ENCODE results near the gene ACP7. TPM values are rescaled to one million over a fixed set of nuclear protein-coding genes. Genes with fewer than 3 reads are reported as not detected.
A peak's percentile ranks its signal among the peaks of the same experiment; 100 is the strongest.

The ACP7 gene
- total and polyA plus RNA-seq, 2 of the 8 experiments (the other 6 are each of a cell fraction or from before 2014, with no cell fraction given), result 0.27 to 0.50 TPM

- H3K79me2 ChIP-seq (ENCODE audit: control insufficient read depth in 1 of 2, insufficient read depth in 2 of 2, low read length in 2 of 2), result peaks cover 6 to 60% of the 10 kb centered on the region in 2 experiments
- TF ChIP-seq MAX (IDR thresholded peaks at IDR 0.05), result no peak
- no peak for TF ChIP-seq EZH2 (IDR thresholded peaks at IDR 0.05; ENCODE audit: low read depth, low read length, severe bottlenecking)
- TF ChIP-seq SP4 (IDR thresholded peaks at IDR 0.05; ENCODE audit: low read length), result no peak
- no peak for TF ChIP-seq TCF12 (IDR thresholded peaks at IDR 0.05; ENCODE audit: low read depth, low read length)
- TF ChIP-seq KDM1A (IDR thresholded peaks at IDR 0.05; ENCODE audit: borderline replicate concordance, low read length), result no peak
- no peak for TF ChIP-seq FOSL1 (IDR thresholded peaks at IDR 0.05; ENCODE audit: insufficient read depth, low read depth, low read length)
- TF ChIP-seq CTBP2 (IDR thresholded peaks at IDR 0.05; ENCODE audit: borderline replicate concordance, insufficient read depth, insufficient read length, low read length), result no peak
- TF ChIP-seq CHD1 (IDR thresholded peaks at IDR 0.05; ENCODE audit: low read depth, low read length), result no peak
- no peak for TF ChIP-seq JUND (IDR thresholded peaks at IDR 0.05; ENCODE audit: low read length)
Measured at GRCh38 chr19:39145180-39145953, 61.2 kb downstream of the ACP7 start.

More at GRCh38 chr19:39145180-39145953, 61.2 kb downstream of the ACP7 start:
- no peak overlapping the region for H4K91ac ChIP-seq (replicated peaks; ENCODE audit: insufficient read length, low read length)
- no peak overlapping the region for H2AK5ac ChIP-seq (ENCODE audit: low read depth, low read length)
- CTCF ChIA-PET (ENCODE audit: partially characterized antibody), result interaction anchor here (0.9 to 3.9 kb wide), 11 partner anchors 10 to 60 kb away, joined by 3 to 22 read pairs (median 4); no protein-coding TSS in a partner anchor
- POLR2A ChIA-PET (ENCODE audit: partially characterized antibody), result interaction anchor here (0.6 to 1.8 kb wide), 6 partner anchors 9 to 21 kb away, joined by 3 to 7 read pairs (median 4); partner anchors contain the start of gene PAK4
- DNase-seq (ENCODE audit: low read depth in 1 of 2, low spot score in 2 of 2), result no peak
- no peak overlapping the region for H2AFZ ChIP-seq (ENCODE audit: low read length)
- H3K27me3 ChIP-seq (replicated peaks in 1 of 4; ENCODE audit: control insufficient read depth in 3 of 4, extremely low read depth in 1 of 4, insufficient read depth in 3 of 4, low read length in 3 of 4), result no peaks in the 10 kb centered on the region
- peaks cover 5 to 29% of the 10 kb centered on the region in 2 experiments for H4K20me1 ChIP-seq (replicated peaks in 1 of 2; ENCODE audit: control insufficient read depth in 1 of 2, insufficient read depth in 2 of 2, low read length in 2 of 2)
- H3K79me1 ChIP-seq (ENCODE audit: low read depth, low read length), result peaks cover 18% of the 10 kb centered on the region
- H3K9ac ChIP-seq (replicated peaks in 1 of 4; ENCODE audit: extremely low read depth in 1 of 4, low read depth in 3 of 4, low read length in 3 of 4), result no peak overlapping the region
- H3K14ac ChIP-seq (ENCODE audit: insufficient read length), result no peak overlapping the region
- WGBS, 2 experiments (ENCODE audit: extremely low coverage in 1 of 2, insufficient coverage in 1 of 2, insufficient read length in 1 of 2, insufficient replicate concordance in 2 of 2, low coverage in 1 of 2, low lambda C conversion rate in 2 of 2, missing lambda C conversion rate in 1 of 2), result 71% methylated on average over 23 of the region's 26 CpGs; no CpG with 5 or more reads in 1 of the 2 experiments
- H3K23ac ChIP-seq (ENCODE audit: insufficient read length), result no peak overlapping the region
- no peak overlapping the region for H3K4ac ChIP-seq (replicated peaks; ENCODE audit: insufficient read length, low read depth, low read length)
- H3K27ac ChIP-seq (ENCODE audit: low read depth, low read length), result no peak overlapping the region
- peak overlapping the region; percentile 18 for H2BK5ac ChIP-seq (ENCODE audit: low read depth, low read length)
- no peak overlapping the region for H2BK15ac ChIP-seq (ENCODE audit: low read length)
- peaks cover 2% of the 10 kb centered on the region; the same call in 1 of the 2 replicates for H3K23me2 ChIP-seq (ENCODE audit: low read depth, low read length)
- no peak overlapping the region for H3K4me3 ChIP-seq (ENCODE audit: extremely low read depth in 1 of 4, insufficient read depth in 2 of 4, low read depth in 3 of 4, low read length in 4 of 4)
- no peaks in the 10 kb centered on the region for H3K9me3 ChIP-seq (ENCODE audit: insufficient read depth in 2 of 2, low read depth in 1 of 2, low read length in 1 of 2)
- H4K5ac ChIP-seq (ENCODE audit: insufficient read length, low read depth, low read length), result no peak overlapping the region
- H3K4me1 ChIP-seq (replicated peaks in 1 of 4; ENCODE audit: control insufficient read depth in 3 of 4, insufficient read depth in 4 of 4, low read length in 3 of 4), result peaks cover 17 to 43% (median 29%) of the 10 kb centered on the region in 4 experiments
- H2BK12ac ChIP-seq (ENCODE audit: low read depth, low read length), result no peak overlapping the region
- no peak overlapping the region for H4K8ac ChIP-seq (ENCODE audit: extremely low read depth, insufficient read depth, low read length)
- H2BK20ac ChIP-seq (ENCODE audit: low read length), result no peak overlapping the region
- no peak overlapping the region for H3K56ac ChIP-seq (replicated peaks; ENCODE audit: insufficient read length, low read depth, low read length)
- H3K18ac ChIP-seq (ENCODE audit: extremely low read depth, low read length), result no peak overlapping the region; the same call in 1 of the 2 replicates
- H3K4me2 ChIP-seq (ENCODE audit: insufficient read depth in 1 of 2, low read depth in 2 of 2, low read length in 2 of 2), result peak overlapping the region; percentile 14 to 72; a peak in 3 of 4 replicates
- FAIRE-seq, result no peak
- H3K36me3 ChIP-seq (ENCODE audit: control insufficient read depth in 2 of 4, insufficient read depth in 4 of 4, low read length in 3 of 4), result peaks cover 0 to 5% (median 0%) of the 10 kb centered on the region in 4 experiments; a peak in 2 of 8 replicates
- H2BK120ac ChIP-seq (replicated peaks; ENCODE audit: low read depth, low read length), result no peak overlapping the region
